LNCaP clone FGC (cell line): Measurements from ENCODE around the gene IPPK.

Experiments used
- DNase-seq: peaks from one replicate; pipeline ENCODE4 v3.0.0-alpha.2; 2011; ENCODE audit warnings: low read depth
- H3K4me3 ChIP-seq: 2 replicates; pipeline ENCODE4 v1.5.1; 2011; ENCODE audit warnings: mild to moderate bottlenecking, low read depth, low read length, control low read depth
- CTCF ChIP-seq: IDR thresholded peaks from 2 replicates; pipeline ENCODE4 v1.5.1; 2012; ENCODE audit warnings: mild to moderate bottlenecking; ENCODE audit not compliant: control insufficient read depth, insufficient read depth; ENCODE audit errors: extremely low read depth

The IPPK gene

DNA sequence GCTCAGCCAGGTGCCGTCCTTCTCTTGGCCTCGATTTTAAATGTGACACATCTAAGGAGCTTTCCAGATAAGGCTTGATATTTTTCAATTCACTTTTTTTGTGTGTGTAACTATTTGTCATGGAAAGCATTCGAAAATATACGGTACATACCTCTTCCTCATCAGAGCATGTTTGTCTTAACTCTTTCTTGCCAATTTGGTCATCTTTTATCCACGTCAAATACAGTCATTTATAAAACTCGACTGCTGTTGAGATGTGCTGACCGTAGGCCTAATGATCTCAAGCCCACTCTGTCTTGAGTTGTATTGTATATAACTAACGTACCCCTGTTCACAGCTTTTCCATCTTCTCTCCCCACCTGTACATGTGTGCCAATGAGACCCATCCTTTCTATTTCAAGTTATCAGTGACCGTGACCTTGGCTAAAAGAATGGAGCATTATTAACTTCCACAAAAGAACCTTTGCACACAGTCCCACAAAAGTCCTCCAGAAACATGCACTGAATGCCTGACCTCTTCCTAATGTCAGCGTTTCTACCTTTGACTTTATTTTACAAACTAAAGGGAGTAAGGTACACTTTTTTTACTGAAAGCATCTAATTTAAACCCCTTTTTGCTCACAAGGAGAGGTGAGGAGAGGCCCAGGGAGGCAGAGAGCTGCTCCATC lies 61.6 kb downstream of the IPPK start:
- TF ChIP-seq CTCF, result no peak
- no peak overlapping the region for H3K4me3 ChIP-seq
- DNase-seq, result no peak

GRCh38 chr9:92607773-92608172 lies 62.2 kb downstream of the IPPK start:
- no peak for DNase-seq
- TF ChIP-seq CTCF, result no peak

DNA sequence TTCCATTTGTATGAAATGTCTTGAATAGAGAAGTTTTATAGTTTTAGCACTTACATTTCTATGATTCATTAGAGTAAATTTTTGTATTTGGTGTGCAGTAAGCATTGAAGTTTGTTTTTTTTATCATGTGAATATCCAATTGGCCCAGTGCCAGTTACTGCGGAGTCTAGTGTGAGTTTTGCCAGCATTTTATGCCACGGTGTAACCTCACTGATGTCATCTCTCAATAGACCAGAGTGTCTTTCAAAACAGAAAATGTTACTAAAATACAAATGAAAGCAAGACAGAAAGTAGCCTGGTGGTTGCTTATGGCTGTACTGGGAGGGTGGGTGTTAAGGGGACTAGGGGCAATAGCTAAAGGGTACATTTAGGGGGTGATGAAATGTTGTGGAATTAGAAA lies 62.8 kb downstream of the IPPK start:
- H3K4me3 ChIP-seq, result no peak overlapping the region
- no peak for DNase-seq
- TF ChIP-seq CTCF, result no peak

More at GRCh38 chr9:92607773-92608172, 62.2 kb downstream of the IPPK start:
- no peak overlapping the region for H3K4me3 ChIP-seq

- H3K4me3 ChIP-seq, result no peak overlapping the region
- DNase-seq, result no peak
- no peak for TF ChIP-seq CTCF
Observed at GRCh38 chr9:92605224-92605623, 64.7 kb downstream of the IPPK start.

- no peak for DNase-seq
- no peak overlapping the region for H3K4me3 ChIP-seq
- TF ChIP-seq CTCF, result no peak
Observed at GRCh38 chr9:92603990-92604389, 65.9 kb downstream of the IPPK start.

DNA sequence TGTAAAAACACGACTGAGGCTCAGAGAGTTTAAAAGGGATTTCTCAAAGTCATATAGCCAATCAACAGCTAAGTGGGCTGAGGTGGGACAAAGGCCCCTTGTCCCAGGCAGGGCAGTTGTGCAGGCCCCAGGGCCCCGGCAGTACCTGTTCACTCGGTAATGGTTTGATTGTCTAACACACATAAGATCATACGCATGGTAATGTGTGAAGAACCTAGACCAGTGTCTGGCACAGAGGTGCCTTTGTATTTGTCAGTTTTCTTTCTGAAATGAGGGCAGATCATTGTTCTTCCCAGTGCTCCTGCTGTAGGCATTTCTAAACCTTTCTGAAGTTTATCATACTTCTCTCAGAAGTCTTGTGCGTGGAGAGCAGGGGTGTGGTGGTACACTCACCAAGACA lies 66.8 kb downstream of the IPPK start:
- H3K4me3 ChIP-seq, result no peak overlapping the region
- no peak for TF ChIP-seq CTCF
- DNase-seq, result no peak

- TF ChIP-seq CTCF, result no peak
- DNase-seq, result no peak
- no peak overlapping the region for H3K4me3 ChIP-seq
Observed at GRCh38 chr9:92602413-92602812, 67.5 kb downstream of the IPPK start.
